ENCODE measurements around the gene RIN3.

GRCh38 chr14:92539875-92540274 lies 26.3 kb downstream of the RIN3 start:
- no peak for TF ChIP-seq CTCF (conservative IDR thresholded peaks at IDR 0.05; ENCODE audit: low read depth, low read length)
- no peak for TF ChIP-seq EZH2 (IDR thresholded peaks at IDR 0.05; ENCODE audit: borderline replicate concordance, low read depth, low read length, poor library complexity, severe bottlenecking)
